ENCODE measurements around the gene DSCAM.

The DSCAM gene

GRCh38 chr21:40640266-40640789, 206.6 kb downstream of the DSCAM start:
- DNase-seq = no peak

DNA sequence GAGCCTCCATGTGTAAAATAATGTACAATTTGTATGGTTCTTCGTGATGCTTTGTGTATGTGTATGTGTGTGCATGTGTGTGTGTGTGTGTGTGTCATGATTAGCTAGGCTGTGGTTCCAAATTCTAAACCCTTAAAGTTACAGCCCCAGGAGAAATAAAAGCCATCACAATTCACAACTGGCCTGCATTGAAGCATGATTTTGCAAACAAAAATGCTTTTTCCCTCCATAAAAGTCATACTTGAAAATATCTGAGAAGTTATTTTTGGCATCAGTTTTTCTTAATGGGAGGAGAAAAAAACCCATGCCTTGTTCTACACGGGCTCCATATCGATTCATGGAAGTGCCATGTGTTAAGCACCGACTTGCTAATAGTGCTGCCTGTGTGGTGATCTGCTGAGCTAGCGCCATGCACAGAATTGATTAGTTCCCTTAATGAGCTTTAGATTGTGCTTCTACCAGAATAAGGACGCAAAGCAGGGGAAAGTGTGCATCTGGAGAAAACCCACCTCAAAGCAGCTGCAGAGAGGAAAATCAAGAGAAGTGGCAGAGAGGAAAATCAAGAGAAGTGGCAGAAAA, 207.3 kb downstream of the DSCAM start:
- no peak for DNase-seq

- DNase-seq = no peak
Observed at GRCh38 chr21:40638466-40639251, 208.3 kb downstream of the DSCAM start.

DNA sequence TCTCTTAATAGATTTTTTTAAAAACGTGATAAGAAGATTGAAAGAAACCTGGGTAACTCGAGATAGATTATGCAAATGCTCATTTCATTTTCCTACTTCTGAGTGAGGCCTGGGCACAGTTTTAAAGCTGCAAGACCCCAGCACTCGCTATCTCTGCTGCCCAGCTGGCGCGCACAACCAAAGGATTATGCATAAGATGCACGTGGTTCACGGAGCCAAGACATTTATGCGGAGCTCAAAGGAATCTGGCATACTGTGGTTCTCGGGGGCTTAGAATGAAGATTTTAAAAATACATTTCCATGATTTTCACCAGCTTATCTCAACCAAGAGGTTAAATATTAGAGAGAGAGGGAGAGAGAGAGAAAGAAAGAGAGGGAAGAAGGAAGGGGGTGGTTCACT, 210.9 kb downstream of the DSCAM start:
- DNase-seq = no peak

DNA sequence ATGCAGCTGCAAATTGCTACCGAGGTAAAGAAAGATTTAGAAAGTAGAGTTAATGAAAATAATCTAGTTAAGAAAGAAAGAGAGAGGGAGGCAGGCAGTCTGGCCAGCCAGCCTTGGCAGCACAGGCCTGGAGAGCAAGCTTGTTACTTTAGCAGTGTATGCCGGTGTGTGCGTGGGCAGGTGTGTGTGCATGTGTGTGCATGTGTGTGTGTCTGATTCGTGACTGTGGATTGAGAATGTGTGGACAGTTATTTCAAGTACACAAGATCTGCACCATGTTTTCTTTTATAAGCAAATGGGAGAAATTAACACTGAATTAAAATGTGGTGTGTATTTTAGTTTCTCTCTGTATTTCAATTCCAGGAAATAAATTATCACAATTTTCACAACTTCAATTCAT, 211.6 kb downstream of the DSCAM start:
- DNase-seq = no peak

DNA sequence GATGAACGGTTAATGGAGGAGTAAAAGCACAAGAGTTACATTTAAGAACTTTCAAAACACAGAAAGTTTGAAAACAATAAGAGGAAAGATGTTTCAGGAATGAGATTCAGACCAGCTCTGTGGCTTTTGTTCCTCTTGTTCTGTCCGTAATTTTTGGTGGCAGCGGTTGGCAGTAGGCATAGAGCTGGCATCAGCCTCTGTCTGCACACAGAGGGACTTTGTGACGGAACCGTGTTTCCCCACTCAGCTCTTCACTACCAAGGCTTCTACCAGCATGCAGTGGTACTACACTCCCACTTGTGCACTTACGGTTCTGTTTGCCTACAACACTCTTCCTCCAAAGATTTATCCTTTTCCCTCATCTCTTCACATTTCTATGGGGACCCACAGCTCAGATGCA, 212.8 kb downstream of the DSCAM start:
- DNase-seq = no peak

GRCh38 chr21:40633048-40633447, 213.9 kb downstream of the DSCAM start:
- DNase-seq = no peak

DNA sequence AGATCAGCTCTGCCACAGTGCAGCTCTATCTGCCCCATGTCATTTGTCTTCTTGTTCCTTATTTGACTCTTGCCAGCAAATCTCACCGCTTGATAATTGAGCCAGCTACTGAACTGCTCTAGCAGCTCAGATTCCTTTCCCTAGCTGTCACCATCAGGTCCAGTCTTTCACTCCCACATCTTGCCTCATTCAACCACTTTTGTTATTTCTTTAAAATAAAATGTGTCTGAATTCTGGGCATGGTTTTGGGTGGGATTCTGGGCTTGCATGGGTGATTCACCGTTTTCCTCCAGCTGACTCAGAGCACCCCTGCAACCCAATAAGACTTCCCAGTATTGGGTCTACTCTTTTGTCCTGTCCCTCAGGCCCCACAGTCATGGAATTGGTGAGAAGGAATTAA, 215.7 kb downstream of the DSCAM start:
- no peak for DNase-seq

- peak; percentile 1 to 21 for DNase-seq
Observed at GRCh38 chr21:40625991-40626390, 221.0 kb downstream of the DSCAM start.

- no peak for DNase-seq
Observed at GRCh38 chr21:40623528-40623927, 223.4 kb downstream of the DSCAM start.

GRCh38 chr21:40622531-40622930, 224.4 kb downstream of the DSCAM start:
- no peak for DNase-seq

DNA sequence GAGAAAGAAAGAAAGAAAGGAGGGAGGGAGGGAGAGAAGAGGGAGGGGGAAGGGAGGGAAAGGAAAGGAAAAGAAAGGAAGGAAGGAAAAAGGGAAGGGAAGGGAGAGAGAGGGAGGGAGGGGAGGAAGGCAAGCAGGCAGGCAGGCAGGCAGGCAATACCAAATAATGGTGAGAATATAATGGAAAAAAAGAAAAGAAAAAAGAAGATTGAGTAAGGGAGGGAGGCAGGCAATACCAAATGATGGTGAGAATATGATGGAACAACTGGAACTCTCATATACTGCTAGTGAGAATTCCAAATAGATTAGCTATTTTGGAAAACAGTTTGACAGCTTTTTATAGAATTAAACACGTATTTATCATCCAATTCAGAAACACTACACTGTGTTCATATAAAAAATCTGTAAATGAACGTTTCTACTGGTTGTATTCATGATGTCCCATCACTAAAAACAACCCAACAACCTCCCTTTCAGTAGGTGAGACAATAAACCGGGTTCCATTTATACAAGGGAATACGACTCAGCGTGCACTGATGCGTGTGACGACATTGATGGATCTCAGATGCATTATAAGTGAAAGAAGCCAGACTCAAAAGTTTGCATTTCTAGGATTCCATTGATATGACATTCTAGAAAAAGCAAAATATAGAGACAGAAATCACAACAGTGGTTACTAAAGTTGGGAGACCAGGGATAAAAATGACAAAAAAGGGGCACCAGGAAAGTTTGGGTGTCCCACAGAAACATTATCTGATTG, 226.4 kb downstream of the DSCAM start:
- no peak for DNase-seq

DNA sequence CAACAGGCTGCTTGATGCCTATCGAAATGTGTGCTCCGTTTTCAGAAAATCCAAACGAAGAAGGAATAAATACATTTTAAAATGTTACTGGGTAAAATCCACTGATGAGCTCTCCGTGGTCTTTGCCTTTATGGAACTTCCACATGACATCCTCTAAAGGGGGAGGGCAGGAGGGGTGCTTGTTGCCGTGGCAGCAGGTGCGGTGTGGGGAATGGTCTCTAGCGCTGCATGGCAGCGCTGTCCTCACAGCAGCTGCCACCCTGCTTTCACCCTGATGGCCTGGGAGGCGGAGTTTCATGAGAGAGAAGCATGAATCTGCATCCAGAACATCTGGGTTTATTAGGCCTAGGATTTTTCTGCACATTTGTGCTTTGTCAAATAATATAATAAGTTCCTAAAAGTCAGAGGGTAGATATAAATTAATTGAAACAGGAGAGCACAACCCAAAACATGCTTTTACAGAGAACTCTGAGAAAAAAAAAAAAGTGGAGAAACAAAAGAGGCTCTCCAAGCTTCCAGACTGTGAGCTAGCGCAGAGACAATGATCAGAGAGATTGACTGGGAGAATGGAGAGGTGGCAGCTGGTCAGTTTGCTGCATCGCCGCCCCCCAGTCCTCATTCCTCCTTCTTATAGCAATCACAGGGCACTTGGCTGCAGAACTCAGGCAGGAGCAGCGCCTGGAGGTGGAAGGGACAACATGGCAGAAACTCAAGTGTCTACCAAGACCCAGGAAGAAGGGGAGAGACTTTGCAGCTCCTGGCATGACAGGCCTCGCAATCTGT, 228.6 kb downstream of the DSCAM start:
- DNase-seq = no peak

- DNase-seq = no peak
Observed at GRCh38 chr21:40616377-40616704, 230.6 kb downstream of the DSCAM start.

GRCh38 chr21:40615505-40616376, 231.2 kb downstream of the DSCAM start:
- DNase-seq = no peak

GRCh38 chr21:40613546-40614030, 233.4 kb downstream of the DSCAM start:
- no peak for DNase-seq

- no peak for DNase-seq
Observed at GRCh38 chr21:40610345-40610744, 236.6 kb downstream of the DSCAM start.

- DNase-seq = no peak
Observed at GRCh38 chr21:40606341-40606740, 240.6 kb downstream of the DSCAM start.

- DNase-seq = no peak
Observed at GRCh38 chr21:40605094-40605493, 241.9 kb downstream of the DSCAM start.

DNA sequence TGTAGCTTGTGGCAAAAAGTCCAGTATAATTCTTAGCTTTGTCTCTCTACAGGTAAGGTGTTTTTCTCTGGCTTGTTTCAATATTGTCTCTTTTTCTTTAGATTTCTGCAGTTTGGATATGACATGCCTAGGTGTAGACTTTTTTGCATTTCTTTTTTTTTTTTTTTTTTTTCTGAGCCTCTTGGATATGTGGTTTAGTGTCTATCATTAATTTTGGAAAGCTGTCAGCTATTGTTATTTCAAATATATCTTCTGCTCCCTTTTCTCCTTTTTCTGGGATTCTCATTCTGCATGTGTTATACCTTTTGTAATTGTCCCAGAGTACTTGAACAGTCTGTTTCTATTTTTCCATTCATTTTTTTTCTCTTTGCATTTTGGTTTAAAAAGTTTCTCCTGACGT, 243.2 kb downstream of the DSCAM start:
- DNase-seq = no peak

- peak; percentile 1 to 10 for DNase-seq
Observed at GRCh38 chr21:40602080-40602479, 244.9 kb downstream of the DSCAM start.

- DNase-seq = no peak
Observed at GRCh38 chr21:40595806-40596205, 251.2 kb downstream of the DSCAM start.
